Tibial artery (tissue), 4 donors: ENCODE data around the gene ZDHHC9.

Experiments
- DNase-seq, 2 donors: peaks; one replicate each; pipeline ENCODE4 v3.0.0-alpha.2; 2019
- H3K27ac ChIP-seq, 2 donors: fragments of 200-600 bp; sonication (generic) in 1 of 2; 1 replicate in 1 of 2; 2 replicates in 1 of 2; pipeline ENCODE4 v1.5.1; 2018 to 2019; ENCODE audit warnings: mild to moderate bottlenecking in 1 of 2
- H3K27me3 ChIP-seq, 2 donors: fragments of 200-600 bp; sonication (generic) in 1 of 2; one replicate each; pipeline versions ENCODE4 v1.5.1 to v1.6.0; 2016 to 2019
- H3K36me3 ChIP-seq, 3 donors: fragments of 200-600 bp; sonication (generic) in 2 of 3; one replicate each; pipeline ENCODE4 v1.5.1; 2016 to 2019; ENCODE audit warnings: mild to moderate bottlenecking in 2 of 3
- H3K4me1 ChIP-seq, 4 donors: fragments of 200-600 bp; sonication (generic) in 2 of 4; 1 replicate in 3 of 4; 2 replicates in 1 of 4; pipeline ENCODE4 v1.5.1; 2016 to 2019
- H3K4me3 ChIP-seq, 2 donors: fragments of 200-600 bp; sonication (generic) in 1 of 2; 1 replicate in 1 of 2; 2 replicates in 1 of 2; pipeline ENCODE4 v1.5.1; 2018 to 2019; ENCODE audit warnings: mild to moderate bottlenecking in 2 of 2
- H3K9me3 ChIP-seq, 3 donors: fragments of 200-600 bp; sonication (generic) in 1 of 3; one replicate each; pipeline ENCODE4 v1.5.1; 2016 to 2019
- CTCF ChIP-seq, 2 experiments: fragments of 200-600 bp in 1 of 2; fragments of 450-650 bp in 1 of 2; IDR thresholded peaks; one replicate each; pipeline ENCODE4 v1.5.1; 2017 to 2019; ENCODE audit warnings: antibody characterized with exemption in 2 of 2, mild to moderate bottlenecking in 1 of 2, moderate library complexity in 1 of 2
- intact Hi-C: fragments of 100-400 bp; cut with DNase I; formaldehyde crosslinking; loops from one replicate; pipeline ENCODE4 v1.15.0; 2023; ENCODE audit warnings: low total_unique reads

The ZDHHC9 gene

GRCh38 chrX:129777218-129778030 lies 66.3 kb downstream of the ZDHHC9 start:
- Histone ChIP-seq H3K27ac (no peak overlapping the region), H3K27me3 (no peaks in the 10 kb centered on the region), H3K4me3 (no peak overlapping the region), H3K4me1 (no peaks in the 10 kb centered on the region), H3K36me3 (no peaks in the 10 kb centered on the region), H3K9me3 (no peaks in the 10 kb centered on the region)
- no peak for TF ChIP-seq CTCF (IDR thresholded peaks at IDR 0.05)
- peak; percentile 32 to 68 for DNase-seq
- intact Hi-C loops, result no loop called here

GRCh38 chrX:129773649-129774458 lies 69.8 kb downstream of the ZDHHC9 start:
- no peak for TF ChIP-seq CTCF (IDR thresholded peaks at IDR 0.05)
- no peak overlapping the region for H3K27ac ChIP-seq

GRCh38 chrX:129772796-129773431 lies 70.8 kb downstream of the ZDHHC9 start:
- peak; percentile 53 to 77 for DNase-seq
- H3K36me3 ChIP-seq, result no peaks in the 10 kb centered on the region
- TF ChIP-seq CTCF (IDR thresholded peaks at IDR 0.05), result no peak
- H3K4me1 ChIP-seq, result no peaks in the 10 kb centered on the region
- intact Hi-C loops, result no loop called here
- no peaks in the 10 kb centered on the region for H3K9me3 ChIP-seq
- H3K27ac ChIP-seq, result no peak overlapping the region
- H3K27me3 ChIP-seq, result no peaks in the 10 kb centered on the region
- H3K4me3 ChIP-seq, result no peak overlapping the region

More at GRCh38 chrX:129773649-129774458, 69.8 kb downstream of the ZDHHC9 start:
- Histone ChIP-seq H3K4me1 (no peaks in the 10 kb centered on the region), H3K4me3 (no peak overlapping the region), H3K9me3 (no peaks in the 10 kb centered on the region), H3K36me3 (no peaks in the 10 kb centered on the region), H3K27me3 (no peaks in the 10 kb centered on the region)
- intact Hi-C loops, result no loop called here
- no peak for DNase-seq

GRCh38 chrX:129771266-129771995 lies 72.3 kb downstream of the ZDHHC9 start:
- TF ChIP-seq CTCF (IDR thresholded peaks at IDR 0.05), result no peak
- Histone ChIP-seq H3K9me3 (no peaks in the 10 kb centered on the region), H3K27me3 (no peaks in the 10 kb centered on the region), H3K4me1 (no peaks in the 10 kb centered on the region), H3K36me3 (no peaks in the 10 kb centered on the region), H3K4me3 (no peak overlapping the region), H3K27ac (no peak overlapping the region)
- intact Hi-C loops, result no loop called here
- no peak for DNase-seq

GRCh38 chrX:129769467-129770154 lies 74.1 kb downstream of the ZDHHC9 start:
- Histone ChIP-seq H3K36me3 (no peaks in the 10 kb centered on the region), H3K27me3 (no peaks in the 10 kb centered on the region), H3K4me3 (no peak overlapping the region), H3K27ac (no peak overlapping the region), H3K9me3 (no peaks in the 10 kb centered on the region), H3K4me1 (no peaks in the 10 kb centered on the region)
- DNase-seq, result no peak
- TF ChIP-seq CTCF (IDR thresholded peaks at IDR 0.05), result no peak
- intact Hi-C loops, result no loop called here
